Upper lobe of left lung (tissue), 6 donors: ENCODE measurements around the gene PIGQ. TPM values are rescaled to one million over a fixed set of nuclear protein-coding genes. Genes with fewer than 3 reads are reported as not detected.

Source experiments
- ATAC-seq, 2 donors: fragments of 200-7000 bp; cut with Tn5 transposase; one replicate each; pipeline ENCODE4 v1.9.1; 2022; ENCODE audit warnings: mild to moderate bottlenecking in 2 of 2, moderate library complexity in 2 of 2; ENCODE audit not compliant: low FRiP score in 2 of 2
- DNase-seq, 2 donors: peaks; one replicate each; pipeline ENCODE4 v3.0.0-alpha.2; 2019 to 2020
- H3K27ac ChIP-seq, 4 donors: fragments of 200-600 bp; sonication (generic); one replicate each; pipeline ENCODE4 v1.5.1; 2016 to 2019
- H3K27me3 ChIP-seq, 4 donors: fragments of 200-600 bp; sonication (generic); one replicate each; pipeline ENCODE4 v1.5.1; 2017 to 2019
- H3K36me3 ChIP-seq, 4 donors: fragments of 200-600 bp; sonication (generic); one replicate each; pipeline ENCODE4 v1.5.1; 2016 to 2019
- H3K4me1 ChIP-seq, 4 donors: fragments of 200-600 bp; sonication (generic); one replicate each; pipeline ENCODE4 v1.5.1; 2018 to 2019
- H3K4me3 ChIP-seq, 4 donors: fragments of 200-600 bp; sonication (generic); one replicate each; pipeline ENCODE4 v1.5.1; 2017 to 2019; ENCODE audit warnings: mild to moderate bottlenecking in 2 of 4, moderate library complexity in 1 of 4
- H3K9me3 ChIP-seq, 4 donors: fragments of 200-600 bp; sonication (generic); one replicate each; pipeline ENCODE4 v1.5.1; 2018 to 2019
- CTCF ChIP-seq, 6 experiments: fragments of 450-650 bp in 4 of 6; fragments of 200-600 bp in 2 of 6; sonication (generic) in 2 of 6; IDR thresholded peaks; one replicate each; pipeline ENCODE4 v1.5.1; 2016 to 2019; ENCODE audit warnings: antibody characterized with exemption in 6 of 6
- EP300 ChIP-seq, 4 donors: sonication (generic); formaldehyde crosslinking; IDR thresholded peaks; one replicate each; pipeline ENCODE4 v1.5.1; 2017; ENCODE audit warnings: antibody characterized with exemption in 4 of 4, control low read depth in 2 of 4
- POLR2A ChIP-seq, 4 donors: fragments of 450-650 bp; IDR thresholded peaks; one replicate each; pipeline ENCODE4 v1.5.1; 2016 to 2017; ENCODE audit warnings: antibody characterized with exemption in 4 of 4, mild to moderate bottlenecking in 2 of 4
- POLR2AphosphoS5 ChIP-seq, 2 donors: sonication (generic); formaldehyde crosslinking; IDR thresholded peaks; one replicate each; pipeline ENCODE4 v1.5.1; 2017; ENCODE audit warnings: antibody characterized with exemption in 2 of 2
- WGBS, 2 donors: methylation state at CpG; one replicate each; pipeline ENCODE4 v1.1.5; 2017 to 2018; 5-methylcytosine and 5-hydroxymethylcytosine counted together
- total RNA-seq, 6 donors: library from RNA; depleted of rRNA in 4 of 6; stranded (reverse); fragments of >200 nt in 4 of 6; gene quantifications; one replicate each; pipeline versions ENCODE4 v1.1.0 to v1.2.1, GENCODE V29; 2016 to 2021
- donor health status: DM: no; HTN: no; CAD: no; lungs with moderate emphysema.
- donor health status: DM: no; HTN: yes; CAD: no; lungs with severe emphysema.

The PIGQ gene
- total RNA-seq, 6 donors from 2014 or later, result 42.7 to 153 (median 79.6) TPM

DNA sequence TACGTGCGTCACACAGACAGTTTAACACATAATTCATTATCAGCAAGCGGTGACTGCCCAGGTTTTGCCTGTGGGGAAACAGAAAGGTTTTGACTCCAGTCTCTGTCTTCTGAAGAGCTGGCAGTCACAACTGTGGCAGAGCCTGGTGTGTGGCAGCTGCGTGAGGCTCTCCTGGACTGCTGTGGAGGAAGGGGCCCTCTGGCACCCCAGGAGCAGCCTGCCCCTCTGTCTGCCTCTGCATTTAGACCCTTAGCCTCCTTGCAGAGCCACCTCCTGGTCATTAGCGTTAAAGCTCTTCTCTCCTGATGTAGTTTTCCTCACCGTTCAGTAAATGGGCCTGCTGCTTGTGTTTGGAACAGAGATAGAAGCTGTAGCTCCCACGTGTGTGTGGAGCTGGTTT is 31.0 kb downstream of the PIGQ start:
- 50 to 61% methylated on average over 5 to 7 of the region's 7 CpGs for WGBS, 2 donors

DNA sequence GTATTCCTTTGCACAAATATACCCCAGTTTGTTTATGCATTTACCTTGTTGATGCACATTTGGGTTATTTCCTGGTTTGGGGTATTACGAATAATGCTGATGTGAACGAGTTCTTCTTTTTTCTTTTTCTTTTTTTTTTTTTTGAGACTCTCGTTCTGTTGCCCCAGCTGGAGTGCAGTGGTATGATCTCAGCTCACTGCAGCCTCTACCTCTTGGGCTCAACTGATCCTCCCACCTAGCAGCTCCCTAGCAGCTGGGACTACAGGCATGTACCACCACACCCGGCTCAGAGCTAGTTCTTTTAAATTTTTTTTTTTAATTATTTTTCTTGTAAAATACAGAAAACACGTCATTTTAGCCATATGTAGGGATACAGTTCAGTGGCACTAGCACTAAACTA is 34.2 kb downstream of the PIGQ start:
- H3K4me3 ChIP-seq, result no peak overlapping the region
- peaks cover 0 to 20% (median 10%) of the 10 kb centered on the region in 4 donors for H3K36me3 ChIP-seq
- no peak overlapping the region for H3K27ac ChIP-seq
- no peaks in the 10 kb centered on the region for H3K27me3 ChIP-seq
- 77 to 84% methylated on average over 5 of the region's 5 CpGs for WGBS, 2 donors
- ATAC-seq, result no peak
- peaks cover 0 to 4% (median 0%) of the 10 kb centered on the region in 4 donors for H3K9me3 ChIP-seq
- H3K4me1 ChIP-seq, result no peaks in the 10 kb centered on the region
- no peak for DNase-seq
- TF ChIP-seq POLR2AphosphoS5 (IDR thresholded peaks at IDR 0.05) (no peak), CTCF (IDR thresholded peaks at IDR 0.05) (no peak), POLR2A (IDR thresholded peaks at IDR 0.05) (no peak), EP300 (IDR thresholded peaks at IDR 0.05) (no peak)

More for the DNA sequence above, 31.0 kb downstream of the PIGQ start:
- peaks cover 0 to 4% (median 0%) of the 10 kb centered on the region in 4 donors for H3K9me3 ChIP-seq
- DNase-seq (no peak), ATAC-seq (no peak)
- TF ChIP-seq POLR2A (IDR thresholded peaks at IDR 0.05) (no peak), EP300 (IDR thresholded peaks at IDR 0.05) (no peak), CTCF (IDR thresholded peaks at IDR 0.05) (no peak)
- no peak overlapping the region for H3K27ac ChIP-seq
- no peaks in the 10 kb centered on the region for H3K27me3 ChIP-seq
- H3K4me1 ChIP-seq, result peaks cover 0 to 11% (median 6%) of the 10 kb centered on the region in 4 donors
- peaks cover 4 to 29% (median 19%) of the 10 kb centered on the region in 4 donors for H3K36me3 ChIP-seq
- H3K4me3 ChIP-seq, result no peak overlapping the region

DNA sequence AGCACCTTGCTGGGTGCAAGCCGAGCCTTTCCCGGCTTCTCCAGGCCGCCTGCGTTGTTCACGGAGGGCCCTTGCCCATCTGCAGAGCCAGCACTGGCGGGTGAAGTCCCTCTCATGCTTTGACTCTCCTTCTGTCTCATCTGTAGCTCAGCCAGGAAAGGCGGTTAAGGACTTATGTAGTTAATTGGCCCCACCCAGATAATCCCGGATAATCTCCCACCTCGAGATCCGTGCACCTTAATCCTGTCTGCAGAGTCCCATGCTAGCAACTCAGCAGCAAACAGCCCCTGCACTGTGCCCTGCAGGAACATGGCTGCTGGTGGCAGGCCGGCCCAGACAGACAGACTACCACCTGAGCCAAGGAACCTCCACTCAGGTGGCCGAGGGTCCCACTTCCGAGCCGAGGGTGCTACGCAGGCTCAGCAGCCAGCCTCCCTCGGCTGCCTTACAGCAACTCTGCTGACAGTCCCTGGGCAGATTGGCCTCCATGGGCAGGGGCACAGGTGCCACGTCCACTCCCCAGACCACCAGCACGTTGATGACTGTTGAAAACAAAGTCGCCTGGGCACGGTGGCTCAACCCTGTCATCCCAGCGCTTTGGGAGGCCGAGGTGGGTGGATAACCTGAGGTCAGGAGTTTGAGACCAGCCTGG is 37.0 kb downstream of the PIGQ start:
- Histone ChIP-seq H3K9me3 (peaks cover 0 to 4% (median 0%) of the 10 kb centered on the region in 4 donors), H3K36me3 (peaks cover 0 to 4% (median 0%) of the 10 kb centered on the region in 4 donors), H3K27me3 (no peaks in the 10 kb centered on the region), H3K4me1 (peaks cover 0 to 17% (median 7%) of the 10 kb centered on the region in 4 donors), H3K27ac (no peak overlapping the region), H3K4me3 (no peak overlapping the region)
- 97 to 98% methylated on average over 20 to 22 of the region's 22 CpGs for WGBS, 2 donors
- TF ChIP-seq EP300 (IDR thresholded peaks at IDR 0.05), result no peak
- TF ChIP-seq POLR2A (IDR thresholded peaks at IDR 0.05), result no peak
- no peak for TF ChIP-seq CTCF (IDR thresholded peaks at IDR 0.05)
- no peak for TF ChIP-seq POLR2AphosphoS5 (IDR thresholded peaks at IDR 0.05)
- DNase-seq (no peak), ATAC-seq (no peak)

- no peaks in the 10 kb centered on the region for H3K27me3 ChIP-seq
- peaks cover 0 to 17% (median 7%) of the 10 kb centered on the region in 4 donors for H3K4me1 ChIP-seq
- H3K27ac ChIP-seq, result no peak overlapping the region
- DNase-seq (no peak), ATAC-seq (no peak)
- peaks cover 0 to 4% (median 0%) of the 10 kb centered on the region in 4 donors for H3K9me3 ChIP-seq
- 80 to 84% methylated on average over 10 of the region's 10 CpGs for WGBS, 2 donors
- TF ChIP-seq POLR2AphosphoS5 (IDR thresholded peaks at IDR 0.05) (no peak), EP300 (IDR thresholded peaks at IDR 0.05) (no peak), POLR2A (IDR thresholded peaks at IDR 0.05) (no peak), CTCF (IDR thresholded peaks at IDR 0.05) (no peak)
- no peak overlapping the region for H3K4me3 ChIP-seq
- H3K36me3 ChIP-seq, result peaks cover 0 to 4% (median 0%) of the 10 kb centered on the region in 4 donors
Observed at GRCh38 chr16:608019-608418, 38.3 kb downstream of the PIGQ start.

DNA sequence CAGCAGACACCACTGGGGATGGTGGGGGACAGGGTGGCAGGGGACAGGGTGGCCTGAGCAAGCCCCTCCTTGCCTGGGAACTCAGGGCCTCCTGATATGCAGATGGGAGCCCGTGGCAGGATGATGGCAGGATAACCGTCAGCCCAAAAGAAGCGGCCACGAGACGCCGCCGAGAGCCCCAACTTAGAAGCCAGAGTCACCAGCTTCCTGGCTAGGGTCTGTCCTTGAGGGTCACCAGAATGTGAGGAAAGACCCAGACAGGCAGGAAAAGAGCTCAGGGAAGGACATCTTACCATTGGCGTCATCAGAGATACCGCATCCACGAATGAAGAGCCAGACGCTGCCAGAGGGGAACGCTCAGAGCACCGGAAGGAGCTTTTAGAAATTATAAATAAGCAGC is 39.5 kb downstream of the PIGQ start:
- H3K27me3 ChIP-seq, result no peaks in the 10 kb centered on the region
- H3K9me3 ChIP-seq, result peaks cover 0 to 4% (median 0%) of the 10 kb centered on the region in 4 donors
- no peaks in the 10 kb centered on the region for H3K36me3 ChIP-seq
- no peak for TF ChIP-seq POLR2AphosphoS5 (IDR thresholded peaks at IDR 0.05)
- no peak overlapping the region for H3K27ac ChIP-seq
- no peak for DNase-seq
- H3K4me3 ChIP-seq, result no peak overlapping the region
- 91 to 97% methylated on average over 11 to 13 of the region's 13 CpGs for WGBS, 2 donors
- peaks cover 0 to 17% (median 7%) of the 10 kb centered on the region in 4 donors for H3K4me1 ChIP-seq
- ATAC-seq, result no peak
